WI38 (cell line): ENCODE measurements around the gene GPATCH4.

ENCODE experiments used
- H3K4me3 ChIP-seq: 2 replicates; pipeline ENCODE4 v1.5.1; 2011; ENCODE audit warnings: low read depth, mild to moderate bottlenecking, control low read depth, low read length
- TF ChIP-seq, protein P1 (sequence below): IDR thresholded peaks from 2 replicates; pipeline ENCODE4 v1.5.1; 2012; ENCODE audit warnings: low read depth, mild to moderate bottlenecking, control low read depth, low read length

GPATCH4 gene

DNA sequence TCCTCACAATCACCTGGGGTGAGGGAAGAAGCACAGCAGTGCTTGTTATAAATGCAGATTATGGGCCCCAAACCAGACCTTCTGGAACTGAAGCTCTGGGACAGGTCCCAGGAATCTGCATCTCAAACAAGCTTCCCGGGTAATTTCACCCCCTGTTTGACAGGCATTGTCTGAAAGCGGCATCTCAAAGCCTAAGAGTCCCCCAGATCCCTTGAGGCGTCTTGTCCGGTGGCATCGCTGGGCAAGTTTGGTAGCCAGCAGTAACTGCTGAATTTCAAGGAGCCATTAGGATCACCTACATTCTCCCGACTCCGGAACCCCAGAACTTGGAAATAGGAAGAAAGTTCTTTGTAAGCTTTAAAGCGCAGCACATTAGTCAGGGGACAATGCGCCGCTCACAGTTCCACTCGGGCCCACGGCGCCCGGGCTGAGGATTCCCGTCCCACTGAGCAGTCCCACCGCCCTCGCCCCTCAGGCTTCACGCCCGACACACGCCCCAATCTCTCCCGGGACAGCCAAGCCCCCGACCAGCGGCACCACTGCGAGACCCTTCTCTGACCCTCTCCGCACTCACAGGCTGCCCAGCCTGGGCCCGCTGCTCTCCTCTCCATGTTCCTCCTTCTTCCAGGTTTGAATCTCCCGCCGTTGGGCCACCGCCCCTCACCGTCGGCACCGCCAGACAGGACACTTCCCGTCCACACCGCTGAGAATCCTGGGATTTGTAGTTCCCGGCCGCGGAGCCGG, 29.2 kb downstream of the GPATCH4 start, which contains the start of gene IQGAP3:
Gene IQGAP3, minus strand, starts transcription at position 647 of the 744 bp plus-strand sequence. Its CDS starts 36 bp downstream, at position 611.
- TF ChIP-seq, protein P1, sequence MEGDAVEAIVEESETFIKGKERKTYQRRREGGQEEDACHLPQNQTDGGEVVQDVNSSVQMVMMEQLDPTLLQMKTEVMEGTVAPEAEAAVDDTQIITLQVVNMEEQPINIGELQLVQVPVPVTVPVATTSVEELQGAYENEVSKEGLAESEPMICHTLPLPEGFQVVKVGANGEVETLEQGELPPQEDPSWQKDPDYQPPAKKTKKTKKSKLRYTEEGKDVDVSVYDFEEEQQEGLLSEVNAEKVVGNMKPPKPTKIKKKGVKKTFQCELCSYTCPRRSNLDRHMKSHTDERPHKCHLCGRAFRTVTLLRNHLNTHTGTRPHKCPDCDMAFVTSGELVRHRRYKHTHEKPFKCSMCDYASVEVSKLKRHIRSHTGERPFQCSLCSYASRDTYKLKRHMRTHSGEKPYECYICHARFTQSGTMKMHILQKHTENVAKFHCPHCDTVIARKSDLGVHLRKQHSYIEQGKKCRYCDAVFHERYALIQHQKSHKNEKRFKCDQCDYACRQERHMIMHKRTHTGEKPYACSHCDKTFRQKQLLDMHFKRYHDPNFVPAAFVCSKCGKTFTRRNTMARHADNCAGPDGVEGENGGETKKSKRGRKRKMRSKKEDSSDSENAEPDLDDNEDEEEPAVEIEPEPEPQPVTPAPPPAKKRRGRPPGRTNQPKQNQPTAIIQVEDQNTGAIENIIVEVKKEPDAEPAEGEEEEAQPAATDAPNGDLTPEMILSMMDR: no peak
- H3K4me3 ChIP-seq: peak within 1 kb of the TSS; percentile 67

DNA sequence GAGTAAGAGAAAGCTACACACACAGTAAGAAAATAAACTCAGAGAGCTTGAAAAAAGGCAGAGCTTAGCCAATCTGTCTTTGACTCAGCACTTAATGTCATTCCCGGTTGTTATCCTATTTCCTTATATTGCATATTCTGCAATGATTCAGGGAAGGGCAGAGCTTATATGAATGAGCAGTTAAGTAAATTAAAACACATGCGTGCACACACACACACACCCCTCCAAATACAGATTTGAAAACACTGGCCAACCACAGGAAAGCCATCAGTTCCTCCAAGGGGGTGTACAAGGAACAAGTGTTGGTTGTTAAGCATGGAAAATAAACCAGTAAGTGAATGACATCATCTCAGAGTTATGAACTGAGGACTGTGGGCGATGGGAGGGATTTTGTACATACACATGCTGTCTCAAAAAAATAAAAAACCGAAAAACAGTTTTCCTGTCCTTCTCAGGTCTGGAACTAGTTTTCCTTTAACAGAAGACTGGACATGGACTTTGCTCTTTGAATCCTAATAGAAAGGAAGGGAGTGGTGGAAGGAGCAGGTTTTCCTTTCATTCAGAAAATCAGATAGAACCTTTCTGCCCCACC, 29.9 kb downstream of the GPATCH4 start:
- TF ChIP-seq, protein P1: no peak
- H3K4me3 ChIP-seq: peak overlapping the region; percentile 67

- TF ChIP-seq, protein P1: no peak
- H3K4me3 ChIP-seq: no peak overlapping the region
Observed at GRCh38 chr1:156566436-156566835, 34.8 kb downstream of the GPATCH4 start.

DNA sequence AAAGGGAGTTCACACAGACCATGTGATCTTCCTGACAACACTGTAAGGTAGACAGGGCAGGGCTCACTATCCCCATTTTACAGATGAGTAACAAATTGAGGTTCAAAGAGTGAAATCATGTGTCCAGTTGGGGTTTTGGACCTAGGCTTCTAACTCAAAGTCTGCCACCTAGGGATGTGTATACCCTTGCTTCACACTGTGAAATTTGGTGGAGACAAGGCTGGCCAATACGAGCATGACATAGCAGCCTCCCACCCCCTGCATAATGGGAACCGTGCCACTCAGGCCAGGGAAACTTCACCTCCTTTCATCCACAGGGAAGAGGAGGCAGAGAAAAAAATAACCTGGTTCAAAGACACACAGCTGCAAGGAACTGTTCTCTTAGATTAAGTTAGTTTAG, 35.8 kb downstream of the GPATCH4 start:
- TF ChIP-seq, protein P1: no peak
- H3K4me3 ChIP-seq: no peak overlapping the region

- TF ChIP-seq, protein P1: no peak
- H3K4me3 ChIP-seq: no peak overlapping the region
Observed at GRCh38 chr1:156560585-156561163, 40.6 kb downstream of the GPATCH4 start.

GRCh38 chr1:156559797-156560385, 41.4 kb downstream of the GPATCH4 start:
- TF ChIP-seq, protein P1: no peak
- H3K4me3 ChIP-seq: no peak overlapping the region
